ENCODE measurements around the gene SRRM2. TPM values are rescaled to one million over a fixed set of nuclear protein-coding genes. Genes with fewer than 3 reads are reported as not detected.

SRRM2 gene
- total and polyA plus RNA-seq, 5 donors from 2014 or later = 29.8 to 1,344 (median 38.6) TPM

GRCh38 chr16:2792940-2793339 lies 40.5 kb downstream of the SRRM2 start:
- no peak overlapping the region for H3K4me3 Mint-ChIP-seq
- Histone ChIP-seq H3K4me1 (ENCODE audit: control insufficient read depth, insufficient read depth, low read length, poor library complexity, severe bottlenecking) (no peaks in the 10 kb centered on the region), H3K4me3 (ENCODE audit: low read depth, low read length) (no peak overlapping the region), H3K27me3 (ENCODE audit: control insufficient read depth, insufficient read depth, low read length) (no peaks in the 10 kb centered on the region), H3K9me3 (ENCODE audit: control insufficient read depth in 2 of 2, low read length in 2 of 2) (no peaks in the 10 kb centered on the region), H3K27ac (ENCODE audit: insufficient read depth, low read length, poor library complexity, severe bottlenecking) (no peak overlapping the region), H3K36me3 (ENCODE audit: control insufficient read depth, insufficient read depth, low read length) (no peaks in the 10 kb centered on the region)
- H3K36me3 Mint-ChIP-seq = no peaks in the 10 kb centered on the region
- no peak for ATAC-seq (ENCODE audit: low read depth in 2 of 2)
- no peaks in the 10 kb centered on the region for H3K4me1 Mint-ChIP-seq
- peaks cover 0 to 3% (median 0%) of the 10 kb centered on the region in 7 donors for H3K9me3 Mint-ChIP-seq
- DNase-seq = no peak
- peaks cover 51% of the 10 kb centered on the region for H3K27me3 Mint-ChIP-seq
- no peak overlapping the region for H3K27ac Mint-ChIP-seq

GRCh38 chr16:2795395-2796143 lies 43.1 kb downstream of the SRRM2 start:
- no peak for DNase-seq
- H3K4me3 ChIP-seq (ENCODE audit: low read depth, low read length) = no peak overlapping the region
- H3K27me3 ChIP-seq (ENCODE audit: control insufficient read depth, insufficient read depth, low read length) = no peaks in the 10 kb centered on the region
- Mint-ChIP-seq H3K9me3 (no peaks in the 10 kb centered on the region), H3K36me3 (no peaks in the 10 kb centered on the region), H3K4me3 (no peak overlapping the region), H3K27ac (no peak overlapping the region), H3K27me3 (peaks cover 36% of the 10 kb centered on the region), H3K4me1 (no peaks in the 10 kb centered on the region)
- ATAC-seq (ENCODE audit: low read depth in 2 of 2) = no peak
- H3K27ac ChIP-seq (ENCODE audit: insufficient read depth, low read length, poor library complexity, severe bottlenecking) = no peak overlapping the region
- H3K4me1 ChIP-seq (ENCODE audit: control insufficient read depth, insufficient read depth, low read length, poor library complexity, severe bottlenecking) = no peaks in the 10 kb centered on the region
- no peaks in the 10 kb centered on the region for H3K36me3 ChIP-seq (ENCODE audit: control insufficient read depth, insufficient read depth, low read length)
- no peaks in the 10 kb centered on the region for H3K9me3 ChIP-seq (ENCODE audit: control insufficient read depth in 2 of 2, low read length in 2 of 2)

- H3K4me1 Mint-ChIP-seq = no peaks in the 10 kb centered on the region
Observed at GRCh38 chr16:2798723-2799204, 46.3 kb downstream of the SRRM2 start.

GRCh38 chr16:2799205-2799858 lies 46.9 kb downstream of the SRRM2 start:
- no peak for ATAC-seq (ENCODE audit: low read depth in 2 of 2)
- Histone ChIP-seq H3K27ac (ENCODE audit: insufficient read depth, low read length, poor library complexity, severe bottlenecking) (no peak overlapping the region), H3K9me3 (ENCODE audit: control insufficient read depth in 2 of 2, low read length in 2 of 2) (peaks cover 2 to 11% of the 10 kb centered on the region in 2 experiments), H3K4me1 (ENCODE audit: control insufficient read depth, insufficient read depth, low read length, poor library complexity, severe bottlenecking) (no peaks in the 10 kb centered on the region), H3K27me3 (ENCODE audit: control insufficient read depth, insufficient read depth, low read length) (no peaks in the 10 kb centered on the region), H3K36me3 (ENCODE audit: control insufficient read depth, insufficient read depth, low read length) (no peaks in the 10 kb centered on the region), H3K4me3 (ENCODE audit: low read depth, low read length) (no peak overlapping the region)
- no peak overlapping the region for H3K4me3 Mint-ChIP-seq
- H3K27me3 Mint-ChIP-seq = peaks cover 22% of the 10 kb centered on the region
- no peak for DNase-seq
- H3K27ac Mint-ChIP-seq = no peak overlapping the region
- no peaks in the 10 kb centered on the region for H3K36me3 Mint-ChIP-seq
- peaks cover 0 to 9% (median 3%) of the 10 kb centered on the region in 7 donors for H3K9me3 Mint-ChIP-seq
- no peaks in the 10 kb centered on the region for H3K4me1 Mint-ChIP-seq

More at GRCh38 chr16:2798723-2799204, 46.3 kb downstream of the SRRM2 start:
- no peaks in the 10 kb centered on the region for H3K4me1 ChIP-seq (ENCODE audit: control insufficient read depth, insufficient read depth, low read length, poor library complexity, severe bottlenecking)
- Mint-ChIP-seq H3K4me3 (no peak overlapping the region), H3K36me3 (no peaks in the 10 kb centered on the region), H3K27me3 (peaks cover 26% of the 10 kb centered on the region), H3K27ac (no peak overlapping the region), H3K9me3 (peaks cover 0 to 3% (median under 1%) of the 10 kb centered on the region in 7 donors)
- ATAC-seq (ENCODE audit: low read depth in 2 of 2) = no peak
- H3K27me3 ChIP-seq (ENCODE audit: control insufficient read depth, insufficient read depth, low read length) = no peaks in the 10 kb centered on the region
- no peaks in the 10 kb centered on the region for H3K36me3 ChIP-seq (ENCODE audit: control insufficient read depth, insufficient read depth, low read length)
- no peak overlapping the region for H3K27ac ChIP-seq (ENCODE audit: insufficient read depth, low read length, poor library complexity, severe bottlenecking)
- H3K9me3 ChIP-seq (ENCODE audit: control insufficient read depth in 2 of 2, low read length in 2 of 2) = peaks cover 0 to 5% of the 10 kb centered on the region in 2 experiments
- no peak for DNase-seq
- no peak overlapping the region for H3K4me3 ChIP-seq (ENCODE audit: low read depth, low read length)

GRCh38 chr16:2799859-2800226 lies 47.4 kb downstream of the SRRM2 start:
- Histone ChIP-seq H3K9me3 (ENCODE audit: control insufficient read depth in 2 of 2, low read length in 2 of 2) (peaks cover 2 to 16% of the 10 kb centered on the region in 2 experiments), H3K4me1 (ENCODE audit: control insufficient read depth, insufficient read depth, low read length, poor library complexity, severe bottlenecking) (no peaks in the 10 kb centered on the region), H3K4me3 (ENCODE audit: low read depth, low read length) (no peak overlapping the region), H3K36me3 (ENCODE audit: control insufficient read depth, insufficient read depth, low read length) (no peaks in the 10 kb centered on the region), H3K27me3 (ENCODE audit: control insufficient read depth, insufficient read depth, low read length) (no peaks in the 10 kb centered on the region), H3K27ac (ENCODE audit: insufficient read depth, low read length, poor library complexity, severe bottlenecking) (no peak overlapping the region)
- H3K27me3 Mint-ChIP-seq = peaks cover 20% of the 10 kb centered on the region
- H3K27ac Mint-ChIP-seq = no peak overlapping the region
- no peak for ATAC-seq (ENCODE audit: low read depth in 2 of 2)
- H3K4me3 Mint-ChIP-seq = no peak overlapping the region
- peaks cover 0 to 13% (median 3%) of the 10 kb centered on the region in 7 donors for H3K9me3 Mint-ChIP-seq
- no peak for DNase-seq
- H3K4me1 Mint-ChIP-seq = no peaks in the 10 kb centered on the region
- H3K36me3 Mint-ChIP-seq = no peaks in the 10 kb centered on the region

GRCh38 chr16:2803545-2804195 lies 51.2 kb downstream of the SRRM2 start:
- ATAC-seq (ENCODE audit: low read depth in 2 of 2) (no peak), DNase-seq (no peak)
- peaks cover 2 to 18% of the 10 kb centered on the region in 2 experiments for H3K9me3 ChIP-seq (ENCODE audit: control insufficient read depth in 2 of 2, low read length in 2 of 2)
- H3K36me3 Mint-ChIP-seq = no peaks in the 10 kb centered on the region
- no peak overlapping the region for H3K4me3 Mint-ChIP-seq
- no peaks in the 10 kb centered on the region for H3K27me3 ChIP-seq (ENCODE audit: control insufficient read depth, insufficient read depth, low read length)
- no peaks in the 10 kb centered on the region for H3K36me3 ChIP-seq (ENCODE audit: control insufficient read depth, insufficient read depth, low read length)
- H3K4me3 ChIP-seq (ENCODE audit: low read depth, low read length) = no peak overlapping the region
- H3K9me3 Mint-ChIP-seq = peaks cover 0 to 13% (median 3%) of the 10 kb centered on the region in 7 donors
- H3K27ac Mint-ChIP-seq = no peak overlapping the region
- H3K27me3 Mint-ChIP-seq = peaks cover 17% of the 10 kb centered on the region
- H3K27ac ChIP-seq (ENCODE audit: insufficient read depth, low read length, poor library complexity, severe bottlenecking) = no peak overlapping the region
- no peaks in the 10 kb centered on the region for H3K4me1 ChIP-seq (ENCODE audit: control insufficient read depth, insufficient read depth, low read length, poor library complexity, severe bottlenecking)
- H3K4me1 Mint-ChIP-seq = no peaks in the 10 kb centered on the region

- H3K9me3 Mint-ChIP-seq = peaks cover 0 to 13% (median 3%) of the 10 kb centered on the region in 7 donors
- no peaks in the 10 kb centered on the region for H3K27me3 ChIP-seq (ENCODE audit: control insufficient read depth, insufficient read depth, low read length)
- DNase-seq (no peak), ATAC-seq (ENCODE audit: low read depth in 2 of 2) (no peak)
- peaks cover 2 to 18% of the 10 kb centered on the region in 2 experiments for H3K9me3 ChIP-seq (ENCODE audit: control insufficient read depth in 2 of 2, low read length in 2 of 2)
- H3K27ac ChIP-seq (ENCODE audit: insufficient read depth, low read length, poor library complexity, severe bottlenecking) = no peak overlapping the region
- no peaks in the 10 kb centered on the region for H3K4me1 Mint-ChIP-seq
- no peaks in the 10 kb centered on the region for H3K4me1 ChIP-seq (ENCODE audit: control insufficient read depth, insufficient read depth, low read length, poor library complexity, severe bottlenecking)
- H3K4me3 Mint-ChIP-seq = no peak overlapping the region
- H3K27ac Mint-ChIP-seq = no peak overlapping the region
- H3K4me3 ChIP-seq (ENCODE audit: low read depth, low read length) = no peak overlapping the region
- no peaks in the 10 kb centered on the region for H3K36me3 ChIP-seq (ENCODE audit: control insufficient read depth, insufficient read depth, low read length)
- H3K36me3 Mint-ChIP-seq = no peaks in the 10 kb centered on the region
- H3K27me3 Mint-ChIP-seq = peaks cover 27% of the 10 kb centered on the region
Observed at GRCh38 chr16:2804728-2805127, 52.3 kb downstream of the SRRM2 start.

Measured in CD4-positive, CD25-positive, alpha-beta regulatory T cell (primary cell).